Gastroesophageal sphincter (tissue), 3 donors: ENCODE measurements around the gene NRXN3.

Experiments used
- CTCF ChIP-seq, 4 experiments: fragments of 200-600 bp in 2 of 4; fragments of 450-650 bp in 2 of 4; sonication (generic) in 1 of 4; IDR thresholded peaks; one replicate each; pipeline ENCODE4 v1.5.1; 2017 to 2019; ENCODE audit warnings: antibody characterized with exemption in 4 of 4, mild to moderate bottlenecking in 2 of 4, moderate library complexity in 2 of 4
- EP300 ChIP-seq: sonication (generic); formaldehyde crosslinking; IDR thresholded peaks from one replicate; pipeline ENCODE4 v1.6.1; 2017; ENCODE audit warnings: antibody characterized with exemption, mild to moderate bottlenecking
- POLR2A ChIP-seq, 2 donors: fragments of 450-650 bp; IDR thresholded peaks; one replicate each; pipeline ENCODE4 v1.6.1; 2017; ENCODE audit warnings: antibody characterized with exemption in 2 of 2, mild to moderate bottlenecking in 2 of 2, moderate library complexity in 1 of 2
- POLR2AphosphoS5 ChIP-seq: sonication (generic); formaldehyde crosslinking; IDR thresholded peaks from one replicate; pipeline ENCODE4 v1.6.1; 2017; ENCODE audit warnings: antibody characterized with exemption

- TF ChIP-seq POLR2AphosphoS5, result no peak
- no peak for TF ChIP-seq CTCF (IDR thresholded peaks at IDR 0.05)
- no peak for TF ChIP-seq POLR2A (IDR thresholded peaks at IDR 0.05)
- TF ChIP-seq EP300, result no peak
These were observed 341.8 kb downstream of the NRXN3 start for GRCh38 chr14:78512021-78512420.
